HCT116 (cell line): Measurements from ENCODE around the gene PPM1F. TPM values are rescaled to one million over a fixed set of nuclear protein-coding genes. Genes with fewer than 3 reads are reported as not detected.
"Not testable (repeated sequence)": the region's sequence is repeated elsewhere in the genome, so short reads cannot be mapped to it uniquely, and the experiment has no call there.

Source experiments
- ATAC-seq: fragments of 200-7000 bp; cut with Tn5 transposase; 2 replicates; pipeline ENCODE4 v1.9.1; 2020; ENCODE audit warnings: mild to moderate bottlenecking, moderate library complexity
- BruUV-seq: library from RNA; stranded (reverse); fragments of 400-500 nt; replicated peaks from 2 replicates; lab custom pipeline; 2021; lab: Mats Ljungman, UMichigan
- CTCF ChIA-PET: fragments of 300-600 bp; sonication (Branson Sonifier 250); formaldehyde crosslinking; loops from one replicate; lab custom pipeline; 2021; ENCODE audit warnings: antibody characterized with exemption; lab: Charles Lee
- POLR2A ChIA-PET: fragments of 300-600, 350-600 bp; sonication (Branson Sonifier 250); formaldehyde crosslinking; loops from one replicate; lab custom pipeline; 2021; ENCODE audit warnings: antibody characterized with exemption; lab: Charles Lee
- RAD21 ChIA-PET, 2 experiments: fragments of 300-600 bp; sonication (Branson Sonifier 250); formaldehyde crosslinking; loops; one replicate each; lab custom pipeline; 2023; ENCODE audit warnings: low total read pairs in 2 of 2; ENCODE audit not compliant: uncharacterized antibody in 2 of 2, unreplicated experiment in 2 of 2, low non-redundant PET in 1 of 2; lab: Charles Lee
- DNase-seq: peaks from one replicate; pipeline ENCODE4 v3.0.0-alpha.2; 2010; ENCODE audit warnings: low read depth, low spot score
- H2AFZ ChIP-seq: fragments of 200-600 bp; shearing (Covaris generic), sonication (generic); 2 replicates; pipeline ENCODE4 v1.6.1; 2017; ENCODE audit warnings: low read depth, mixed run types, mixed read lengths, antibody characterized with exemption, low read length; ENCODE audit not compliant: poor library complexity, severe bottlenecking
- H3K27ac ChIP-seq: 2 replicates; pipeline ENCODE4 v1.5.1; 2012; ENCODE audit warnings: low read depth, low read length
- H3K27me3 ChIP-seq: fragments of 200-600 bp; sonication (generic); 2 replicates; pipeline ENCODE4 v1.6.1; 2016; ENCODE audit warnings: mixed run types, low read length, mixed read lengths; ENCODE audit not compliant: insufficient read depth
- H3K36me3 ChIP-seq, 2 experiments: fragments of 200-500 bp in 1 of 2; fragments of 200-600 bp in 1 of 2; sonication (Bioruptor generic) in 1 of 2; sonication (generic) in 1 of 2; 2 replicates each; pipeline versions ENCODE4 v1.5.1 to v1.6.1; 2014 to 2016; ENCODE audit warnings: low read length in 2 of 2, inconsistent platforms in 1 of 2, mixed read lengths in 1 of 2, mixed run types in 1 of 2; ENCODE audit not compliant: insufficient read depth in 2 of 2, control insufficient read depth in 1 of 2
- H3K4me1 ChIP-seq, 2 experiments: fragments of 200-600 bp in 1 of 2; sonication (generic) in 1 of 2; 2 replicates each; pipeline versions ENCODE4 v1.5.1 to v1.6.1; 2012 to 2017; ENCODE audit warnings: low read length in 2 of 2, inconsistent platforms in 1 of 2, mild to moderate bottlenecking in 1 of 2, mixed read lengths in 1 of 2, mixed run types in 1 of 2, moderate library complexity in 1 of 2; ENCODE audit not compliant: insufficient read depth in 2 of 2, control insufficient read depth in 1 of 2
- H3K4me2 ChIP-seq: fragments of 200-600 bp; sonication (generic); 2 replicates; pipeline ENCODE4 v1.6.1; 2017; ENCODE audit warnings: mixed run types, low read length, mixed read lengths
- H3K4me3 ChIP-seq, 2 experiments: fragments of 200-600 bp in 1 of 2; sonication (generic) in 1 of 2; replicated peaks in 1 of 2; 2 replicates each; pipeline ENCODE4 v1.5.1; 2011 to 2016; ENCODE audit warnings: low read length in 2 of 2, control low read depth in 1 of 2, low read depth in 1 of 2, mild to moderate bottlenecking in 1 of 2, mixed read lengths in 1 of 2, mixed run types in 1 of 2
- H3K79me2 ChIP-seq: fragments of 200-600 bp; sonication (generic); 2 replicates; pipeline ENCODE4 v1.6.1; 2017; ENCODE audit warnings: mild to moderate bottlenecking, mixed run types, low read length, moderate library complexity, mixed read lengths; ENCODE audit not compliant: insufficient read depth
- H3K9ac ChIP-seq: fragments of 200-600 bp; sonication (generic); 2 replicates; pipeline ENCODE4 v1.6.1; 2016; ENCODE audit warnings: low read length, mixed read lengths
- H3K9me2 ChIP-seq: fragments of 200-600 bp; sonication (generic), shearing (Covaris generic); 2 replicates; pipeline ENCODE4 v1.6.1; 2017; ENCODE audit warnings: mixed run types, mild to moderate bottlenecking, moderate library complexity; ENCODE audit not compliant: insufficient read depth
- H3K9me3 ChIP-seq, 2 experiments: fragments of 200-500 bp in 1 of 2; fragments of 200-600 bp in 1 of 2; sonication (Bioruptor generic) in 1 of 2; sonication (generic) in 1 of 2; 2 replicates each; pipeline ENCODE4 v1.6.1; 2014 to 2017; ENCODE audit warnings: low read length in 2 of 2, mixed read lengths in 2 of 2, inconsistent platforms in 1 of 2, low read depth in 1 of 2, mild to moderate bottlenecking in 1 of 2, mixed run types in 1 of 2, moderate library complexity in 1 of 2; ENCODE audit not compliant: control insufficient read depth in 1 of 2, insufficient read depth in 1 of 2
- H4K20me1 ChIP-seq: fragments of 200-600 bp; sonication (generic), shearing (Covaris generic); 2 replicates; pipeline ENCODE4 v1.6.1; 2017; ENCODE audit warnings: mixed run types, mild to moderate bottlenecking, moderate library complexity; ENCODE audit not compliant: insufficient read depth
- CBX3 ChIP-seq: IDR thresholded peaks from 2 replicates; pipeline ENCODE4 v1.6.1; 2012; ENCODE audit warnings: low read depth
- CEBPB ChIP-seq: IDR thresholded peaks from 2 replicates; pipeline ENCODE4 v1.6.1; 2012; ENCODE audit warnings: low read depth
- EGR1 ChIP-seq: IDR thresholded peaks from 2 replicates; pipeline ENCODE4 v1.6.1; 2012; ENCODE audit warnings: low read depth
- FOSL1 ChIP-seq: IDR thresholded peaks from 2 replicates; pipeline ENCODE4 v1.6.1; 2012; ENCODE audit warnings: low read depth
- JUND ChIP-seq: IDR thresholded peaks from 2 replicates; pipeline ENCODE4 v1.6.1; 2012
- POLR2A ChIP-seq: IDR thresholded peaks from 2 replicates; pipeline ENCODE4 v1.7.0; 2011; ENCODE audit warnings: borderline replicate concordance; ENCODE audit not compliant: insufficient read depth, insufficient read length; ENCODE audit errors: extremely low read depth
- POLR2AphosphoS5 ChIP-seq: IDR thresholded peaks from 2 replicates; pipeline ENCODE4 v1.6.1; 2011; ENCODE audit warnings: mild to moderate bottlenecking, low read depth, low read length, moderate library complexity
- SIN3A ChIP-seq: IDR thresholded peaks from 2 replicates; pipeline ENCODE4 v1.6.1; 2012; ENCODE audit warnings: low read depth
- SP1 ChIP-seq: IDR thresholded peaks from 2 replicates; pipeline ENCODE4 v1.6.1; 2012; ENCODE audit warnings: low read depth
- SRF ChIP-seq: IDR thresholded peaks from 2 replicates; pipeline ENCODE4 v1.6.1; 2012; ENCODE audit warnings: low read depth
- TCF7L2 ChIP-seq: IDR thresholded peaks from 2 replicates; pipeline ENCODE4 v1.7.0; 2011; ENCODE audit warnings: borderline replicate concordance, inconsistent platforms; ENCODE audit not compliant: insufficient read depth, insufficient read length; ENCODE audit errors: extremely low read depth
- YY1 ChIP-seq: IDR thresholded peaks from 2 replicates; pipeline ENCODE4 v1.6.1; 2011; ENCODE audit warnings: low read length, low read depth, moderate library complexity, mild to moderate bottlenecking; ENCODE audit not compliant: insufficient replicate concordance; ENCODE audit errors: extremely low read depth
- ZFX ChIP-seq: fragments of 450-650 bp; IDR thresholded peaks from 2 replicates; pipeline ENCODE4 v1.6.1; 2017
- ZNF274 ChIP-seq: fragments of 200-500 bp; sonication (Bioruptor generic); IDR thresholded peaks from 2 replicates; pipeline ENCODE4 v1.6.1; 2014; ENCODE audit warnings: mild to moderate bottlenecking, low read depth, low read length, inconsistent platforms
- intact Hi-C: fragments of 100-400 bp; cut with micrococcal nuclease; formaldehyde crosslinking; loops from 2 replicates; pipeline ENCODE4 v1.10.0; 2022
- total RNA-seq: library from RNA; stranded (reverse); gene quantifications from one replicate; pipeline ENCODE4 v1.2.1, GENCODE V29; 2021; ENCODE audit not compliant: unreplicated experiment
- TF ChIP-seq, protein P1 (sequence below): IDR thresholded peaks from 2 replicates; pipeline ENCODE4 v1.6.1; 2011; ENCODE audit warnings: mild to moderate bottlenecking, low read length, moderate library complexity; ENCODE audit not compliant: insufficient replicate concordance; ENCODE audit errors: extremely low read depth
- TF ChIP-seq, protein P2 (sequence below): IDR thresholded peaks from 2 replicates; pipeline ENCODE4 v1.6.1; 2012; ENCODE audit warnings: low read depth
- TF ChIP-seq, protein P3 (sequence below): IDR thresholded peaks from 2 replicates; pipeline ENCODE4 v1.6.1; 2012

The PPM1F gene
- total RNA-seq, 1 experiment from 2014 or later = 27.3 TPM

DNA sequence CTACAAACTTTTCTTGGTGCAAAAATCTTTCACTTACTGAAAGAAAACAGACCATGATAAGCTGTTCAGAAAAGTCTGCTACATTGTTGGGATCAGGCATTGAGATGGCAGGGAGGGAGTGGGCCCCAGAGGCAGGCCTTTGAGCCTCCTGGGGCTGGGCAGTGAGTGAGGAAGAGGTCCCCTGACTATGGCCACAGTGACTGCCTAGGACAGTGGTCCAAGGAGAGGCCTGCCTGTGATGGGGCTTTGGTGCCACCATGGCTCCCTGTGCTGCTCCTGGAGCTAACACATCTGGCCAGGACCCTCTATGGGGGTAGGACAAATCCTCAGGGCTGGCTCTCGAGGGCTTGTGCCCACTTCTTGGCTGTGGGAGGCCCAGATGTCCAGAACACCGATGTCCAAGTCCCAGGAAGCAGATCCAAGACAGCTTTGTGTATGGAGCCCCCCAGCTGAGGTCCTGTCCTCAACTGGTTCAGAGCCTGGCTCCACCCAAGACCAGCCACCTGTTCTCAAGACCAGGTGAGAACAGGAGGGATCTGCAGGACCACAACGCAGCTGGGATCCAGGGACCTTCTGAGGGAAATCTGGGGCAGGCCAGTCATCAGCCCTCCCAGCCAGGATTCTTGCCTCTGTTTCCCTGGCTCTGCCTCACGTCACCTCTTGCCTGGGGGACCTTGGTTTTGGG, 36.9 kb downstream of the PPM1F start:
- Histone ChIP-seq H3K79me2 (no peaks in the 10 kb centered on the region), H3K9me3 (no peaks in the 10 kb centered on the region), H3K4me3 (no peak overlapping the region), H3K36me3 (no peaks in the 10 kb centered on the region), H3K4me2 (no peak overlapping the region), H3K4me1 (no peaks in the 10 kb centered on the region), H3K9me2 (no peaks in the 10 kb centered on the region), H4K20me1 (no peaks in the 10 kb centered on the region), H3K27me3 (no peaks in the 10 kb centered on the region), H3K27ac (no peak overlapping the region), H2AFZ (no peak overlapping the region), H3K9ac (no peak overlapping the region)
- ChIA-PET POLR2A (no interaction called here), RAD21 (no interaction called here), CTCF (no interaction called here)
- intact Hi-C loops = no loop called here
- TF ChIP-seq SIN3A (no peak), ZFX (no peak), CBX3 (no peak), TCF7L2 (no peak), SRF (no peak), CEBPB (no peak), POLR2AphosphoS5 (no peak), ZNF274 (no peak), SP1 (no peak), FOSL1 (no peak), POLR2A (no peak), YY1 (no peak), JUND (no peak), EGR1 (no peak)
- TF ChIP-seq, protein P1, sequence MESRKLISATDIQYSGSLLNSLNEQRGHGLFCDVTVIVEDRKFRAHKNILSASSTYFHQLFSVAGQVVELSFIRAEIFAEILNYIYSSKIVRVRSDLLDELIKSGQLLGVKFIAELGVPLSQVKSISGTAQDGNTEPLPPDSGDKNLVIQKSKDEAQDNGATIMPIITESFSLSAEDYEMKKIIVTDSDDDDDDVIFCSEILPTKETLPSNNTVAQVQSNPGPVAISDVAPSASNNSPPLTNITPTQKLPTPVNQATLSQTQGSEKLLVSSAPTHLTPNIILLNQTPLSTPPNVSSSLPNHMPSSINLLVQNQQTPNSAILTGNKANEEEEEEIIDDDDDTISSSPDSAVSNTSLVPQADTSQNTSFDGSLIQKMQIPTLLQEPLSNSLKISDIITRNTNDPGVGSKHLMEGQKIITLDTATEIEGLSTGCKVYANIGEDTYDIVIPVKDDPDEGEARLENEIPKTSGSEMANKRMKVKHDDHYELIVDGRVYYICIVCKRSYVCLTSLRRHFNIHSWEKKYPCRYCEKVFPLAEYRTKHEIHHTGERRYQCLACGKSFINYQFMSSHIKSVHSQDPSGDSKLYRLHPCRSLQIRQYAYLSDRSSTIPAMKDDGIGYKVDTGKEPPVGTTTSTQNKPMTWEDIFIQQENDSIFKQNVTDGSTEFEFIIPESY = no peak
- TF ChIP-seq, protein P2, sequence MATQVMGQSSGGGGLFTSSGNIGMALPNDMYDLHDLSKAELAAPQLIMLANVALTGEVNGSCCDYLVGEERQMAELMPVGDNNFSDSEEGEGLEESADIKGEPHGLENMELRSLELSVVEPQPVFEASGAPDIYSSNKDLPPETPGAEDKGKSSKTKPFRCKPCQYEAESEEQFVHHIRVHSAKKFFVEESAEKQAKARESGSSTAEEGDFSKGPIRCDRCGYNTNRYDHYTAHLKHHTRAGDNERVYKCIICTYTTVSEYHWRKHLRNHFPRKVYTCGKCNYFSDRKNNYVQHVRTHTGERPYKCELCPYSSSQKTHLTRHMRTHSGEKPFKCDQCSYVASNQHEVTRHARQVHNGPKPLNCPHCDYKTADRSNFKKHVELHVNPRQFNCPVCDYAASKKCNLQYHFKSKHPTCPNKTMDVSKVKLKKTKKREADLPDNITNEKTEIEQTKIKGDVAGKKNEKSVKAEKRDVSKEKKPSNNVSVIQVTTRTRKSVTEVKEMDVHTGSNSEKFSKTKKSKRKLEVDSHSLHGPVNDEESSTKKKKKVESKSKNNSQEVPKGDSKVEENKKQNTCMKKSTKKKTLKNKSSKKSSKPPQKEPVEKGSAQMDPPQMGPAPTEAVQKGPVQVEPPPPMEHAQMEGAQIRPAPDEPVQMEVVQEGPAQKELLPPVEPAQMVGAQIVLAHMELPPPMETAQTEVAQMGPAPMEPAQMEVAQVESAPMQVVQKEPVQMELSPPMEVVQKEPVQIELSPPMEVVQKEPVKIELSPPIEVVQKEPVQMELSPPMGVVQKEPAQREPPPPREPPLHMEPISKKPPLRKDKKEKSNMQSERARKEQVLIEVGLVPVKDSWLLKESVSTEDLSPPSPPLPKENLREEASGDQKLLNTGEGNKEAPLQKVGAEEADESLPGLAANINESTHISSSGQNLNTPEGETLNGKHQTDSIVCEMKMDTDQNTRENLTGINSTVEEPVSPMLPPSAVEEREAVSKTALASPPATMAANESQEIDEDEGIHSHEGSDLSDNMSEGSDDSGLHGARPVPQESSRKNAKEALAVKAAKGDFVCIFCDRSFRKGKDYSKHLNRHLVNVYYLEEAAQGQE = no peak
- TF ChIP-seq, protein P3, sequence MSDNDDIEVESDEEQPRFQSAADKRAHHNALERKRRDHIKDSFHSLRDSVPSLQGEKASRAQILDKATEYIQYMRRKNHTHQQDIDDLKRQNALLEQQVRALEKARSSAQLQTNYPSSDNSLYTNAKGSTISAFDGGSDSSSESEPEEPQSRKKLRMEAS = no peak
- ATAC-seq = no peak
- no peak for DNase-seq
- no TSS peak for BruUV-seq

DNA sequence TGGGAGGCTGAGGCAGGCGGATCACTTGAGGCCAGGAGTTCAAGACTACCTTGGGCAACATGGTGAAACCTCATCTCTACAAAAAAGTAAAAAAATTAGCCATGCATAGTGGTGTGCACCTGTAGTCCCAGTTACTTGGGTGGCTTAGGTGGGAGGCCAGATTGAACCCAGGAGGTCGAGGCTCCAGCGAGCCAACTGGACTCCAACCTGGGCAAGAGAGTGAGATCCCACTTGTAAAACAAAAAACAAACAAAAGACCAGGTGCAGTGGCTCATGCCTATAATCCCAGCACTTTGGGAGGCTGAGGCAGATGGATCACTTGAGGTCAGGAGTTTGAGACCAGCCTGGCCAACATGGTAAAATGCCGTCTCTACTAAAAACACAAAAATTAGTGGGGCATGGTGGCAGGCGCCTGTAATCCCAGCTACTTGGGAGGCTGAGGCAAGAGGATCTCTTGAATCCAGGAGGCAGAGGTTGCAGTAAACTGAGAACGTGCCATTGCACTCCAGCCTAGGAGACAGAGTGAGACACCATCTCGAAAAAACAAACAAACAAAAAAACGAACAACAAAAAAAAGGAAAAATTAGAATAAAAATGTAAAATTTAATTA, 38.5 kb downstream of the PPM1F start:
- BruUV-seq, H3K27me3 ChIP-seq, POLR2A ChIA-PET, ATAC-seq, DNase-seq, CTCF ChIA-PET, H3K4me2 ChIP-seq, H3K36me3 ChIP-seq, H3K27ac ChIP-seq, H2AFZ ChIP-seq, H3K79me2 ChIP-seq, intact Hi-C loops, H3K9me3 ChIP-seq, H4K20me1 ChIP-seq, H3K9ac ChIP-seq, H3K4me3 ChIP-seq, RAD21 ChIA-PET, H3K9me2 ChIP-seq, H3K4me1 ChIP-seq: not testable (repeated sequence)
